H9 (cell line): Measurements from ENCODE around the gene RILPL2. TPM values are rescaled to one million over a fixed set of nuclear protein-coding genes. Genes with fewer than 3 reads are reported as not detected.

ENCODE experiments used
- DNase-seq: peaks from one replicate; pipeline ENCODE4 v3.0.0-alpha.2; 2017
- H2AFZ ChIP-seq: one replicate; pipeline ENCODE4 v1.6.1; 2013; ENCODE audit warnings: mild to moderate bottlenecking, low read length, control low read depth, moderate library complexity
- H2AK5ac ChIP-seq: 2 replicates; pipeline ENCODE4 v1.6.1; 2013; ENCODE audit warnings: low read length, control low read depth, mixed read lengths; ENCODE audit not compliant: insufficient read length
- H2BK120ac ChIP-seq: one replicate; pipeline ENCODE4 v1.6.1; 2013; ENCODE audit warnings: low read depth, mild to moderate bottlenecking, low read length, control low read depth, inconsistent platforms; ENCODE audit not compliant: poor library complexity, severe bottlenecking
- H2BK12ac ChIP-seq: 2 replicates; pipeline ENCODE4 v1.6.1; 2013; ENCODE audit warnings: low read length, control low read depth, mixed read lengths, low read depth; ENCODE audit not compliant: insufficient read length
- H2BK15ac ChIP-seq: 2 replicates; pipeline ENCODE4 v1.6.1; 2013; ENCODE audit warnings: low read depth, low read length, control low read depth
- H2BK20ac ChIP-seq: one replicate; pipeline ENCODE4 v1.6.1; 2013; ENCODE audit warnings: low read depth, mild to moderate bottlenecking, low read length, control low read depth, inconsistent platforms; ENCODE audit not compliant: poor library complexity, severe bottlenecking
- H2BK5ac ChIP-seq: 2 replicates; pipeline ENCODE4 v1.6.1; 2013; ENCODE audit warnings: low read length, control low read depth, mixed read lengths; ENCODE audit not compliant: insufficient read length
- H3K14ac ChIP-seq: 2 replicates; pipeline ENCODE4 v1.6.1; 2013; ENCODE audit warnings: low read length, control low read depth; ENCODE audit not compliant: insufficient read depth
- H3K18ac ChIP-seq: 2 replicates; pipeline ENCODE4 v1.6.1; 2013; ENCODE audit warnings: low read depth, mild to moderate bottlenecking, mixed read lengths, low read length, control low read depth; ENCODE audit not compliant: insufficient read length
- H3K23ac ChIP-seq: 2 replicates; pipeline ENCODE4 v1.6.1; 2013; ENCODE audit warnings: low read length, control low read depth, mixed read lengths, low read depth; ENCODE audit not compliant: insufficient read length
- H3K23me2 ChIP-seq: 2 replicates; pipeline ENCODE4 v1.6.1; 2013; ENCODE audit warnings: low read depth, mild to moderate bottlenecking, mixed read lengths, low read length, control low read depth; ENCODE audit not compliant: insufficient read length, poor library complexity, severe bottlenecking
- H3K27ac ChIP-seq: 2 replicates; pipeline ENCODE4 v1.5.1; 2013; ENCODE audit warnings: low read length, control low read depth, mixed read lengths, low read depth; ENCODE audit not compliant: insufficient read length
- H3K27me3 ChIP-seq: 2 replicates; pipeline ENCODE4 v1.6.1; 2013; ENCODE audit warnings: low read length, control low read depth, inconsistent platforms; ENCODE audit not compliant: insufficient read depth
- H3K4ac ChIP-seq: 2 replicates; pipeline ENCODE4 v1.6.1; 2013; ENCODE audit warnings: low read depth, mild to moderate bottlenecking, control low read depth, inconsistent platforms, low read length, moderate library complexity
- H3K4me1 ChIP-seq: 2 replicates; pipeline ENCODE4 v1.6.1; 2013; ENCODE audit warnings: low read length, control low read depth, inconsistent platforms; ENCODE audit not compliant: insufficient read depth
- H3K4me2 ChIP-seq: 2 replicates; pipeline ENCODE4 v1.6.1; 2013; ENCODE audit warnings: low read length, control low read depth, mixed read lengths; ENCODE audit not compliant: insufficient read length, insufficient read depth
- H3K56ac ChIP-seq: 2 replicates; pipeline ENCODE4 v1.6.1; 2013; ENCODE audit warnings: low read depth, mild to moderate bottlenecking, mixed read lengths, low read length, control low read depth; ENCODE audit not compliant: insufficient read length
- H3K79me1 ChIP-seq: 2 replicates; pipeline ENCODE4 v1.6.1; 2013; ENCODE audit warnings: low read depth, mild to moderate bottlenecking, moderate library complexity, low read length, control low read depth, inconsistent platforms; ENCODE audit not compliant: insufficient read depth, poor library complexity, severe bottlenecking
- H3K79me2 ChIP-seq: 2 replicates; pipeline ENCODE4 v1.6.1; 2013; ENCODE audit warnings: low read length, control low read depth, inconsistent platforms; ENCODE audit not compliant: insufficient read depth
- H3K9ac ChIP-seq: 2 replicates; pipeline ENCODE4 v1.6.1; 2013; ENCODE audit warnings: low read length, control low read depth, mixed read lengths; ENCODE audit not compliant: insufficient read length; ENCODE audit errors: extremely low read depth
- H3K9me3 ChIP-seq: one replicate; pipeline ENCODE4 v1.6.1; 2013; ENCODE audit warnings: low read depth, low read length, inconsistent platforms; ENCODE audit not compliant: control insufficient read depth
- H3T11ph ChIP-seq: one replicate; pipeline ENCODE4 v1.6.1; 2013; ENCODE audit warnings: mild to moderate bottlenecking, low read length, control low read depth, inconsistent platforms
- H4K20me1 ChIP-seq: one replicate; pipeline ENCODE4 v1.6.1; 2013; ENCODE audit not compliant: control insufficient read depth, insufficient read length, insufficient read depth
- H4K5ac ChIP-seq: 2 replicates; pipeline ENCODE4 v1.6.1; 2013; ENCODE audit warnings: low read depth, mild to moderate bottlenecking, mixed read lengths, low read length, control low read depth; ENCODE audit not compliant: insufficient read length
- H4K8ac ChIP-seq: replicated peaks from 2 replicates; pipeline ENCODE4 v1.6.1; 2013; ENCODE audit warnings: low read length, control low read depth, mixed read lengths, low read depth; ENCODE audit not compliant: insufficient read length
- H4K91ac ChIP-seq: 2 replicates; pipeline ENCODE4 v1.6.1; 2013; ENCODE audit warnings: low read depth, mild to moderate bottlenecking, moderate library complexity, mixed read lengths, low read length, control low read depth; ENCODE audit not compliant: insufficient read length
- H3K27ac Mint-ChIP-seq, 3 experiments: 2 replicates in 2 of 3; 3 replicates in 1 of 3; pipeline ENCODE4 v1.8.0; 2020 to 2021; ENCODE audit warnings: mixed read lengths in 3 of 3, mild to moderate bottlenecking in 1 of 3, moderate library complexity in 1 of 3
- H3K27me3 Mint-ChIP-seq: 2 replicates; pipeline ENCODE4 v1.8.0; 2021; ENCODE audit warnings: low read depth, mild to moderate bottlenecking, moderate library complexity, mixed read lengths
- H3K36me3 Mint-ChIP-seq, 3 experiments: 2 replicates in 2 of 3; 3 replicates in 1 of 3; pipeline ENCODE4 v1.8.0; 2020 to 2021; ENCODE audit warnings: low read depth in 3 of 3, mixed read lengths in 3 of 3; ENCODE audit not compliant: insufficient read depth in 1 of 3
- H3K4me1 Mint-ChIP-seq, 2 experiments: 2 replicates each; pipeline ENCODE4 v1.8.0; 2020; ENCODE audit warnings: mixed read lengths in 2 of 2
- H3K4me3 Mint-ChIP-seq, 2 experiments: 2 replicates in 1 of 2; 3 replicates in 1 of 2; pipeline ENCODE4 v1.8.0; 2020 to 2021; ENCODE audit warnings: mild to moderate bottlenecking in 2 of 2, mixed read lengths in 2 of 2, moderate library complexity in 1 of 2
- H3K9me3 Mint-ChIP-seq, 2 experiments: 2 replicates in 1 of 2; 3 replicates in 1 of 2; pipeline ENCODE4 v1.8.0; 2020; ENCODE audit warnings: mild to moderate bottlenecking in 2 of 2, mixed read lengths in 2 of 2, moderate library complexity in 1 of 2
- WGBS: extraction: QIAGEN DNeasy Blood & Tissue Kit; methylation state at CpG from one replicate; pipeline ENCODE4 v1.1.7; 2013; ENCODE audit warnings: missing lambda C conversion rate, low lambda C conversion rate, mixed read lengths; ENCODE audit not compliant: insufficient read length; ENCODE audit errors: extremely low coverage; 5-methylcytosine and 5-hydroxymethylcytosine counted together
- total RNA-seq: library from RNA; stranded (reverse); gene quantifications from 2 replicates; pipeline ENCODE4 v1.2.1, GENCODE V29; 2021
- TF ChIP-seq, protein P1 (sequence below): fragments of 200-600 bp; sonication (generic); conservative IDR thresholded peaks from 3 replicates; pipeline ENCODE4 v1.8.0; 2021; ENCODE audit warnings: antibody characterized with exemption, mild to moderate bottlenecking

Gene RILPL2
- total RNA-seq, 1 experiment from 2014 or later: 1.4 TPM

GRCh38 chr12:123388177-123388950 is 48.1 kb downstream of the RILPL2 start:
- Histone ChIP-seq H2BK5ac (no peak overlapping the region), H4K5ac (no peak overlapping the region), H3K79me1 (no peaks in the 10 kb centered on the region), H3K23ac (no peak overlapping the region), H2BK120ac (no peak overlapping the region), H3K27me3 (no peaks in the 10 kb centered on the region; the same call in 1 of the 2 replicates), H3K27ac (no peak overlapping the region), H3K79me2 (no peaks in the 10 kb centered on the region), H3K4ac (no peak overlapping the region), H3K9ac (no peak overlapping the region), H3K14ac (no peak overlapping the region), H2BK15ac (no peak overlapping the region), H2BK12ac (no peak overlapping the region), H3K9me3 (no peaks in the 10 kb centered on the region), H4K8ac (no peak overlapping the region), H3K18ac (no peak overlapping the region), H4K20me1 (no peaks in the 10 kb centered on the region), H2BK20ac (no peak overlapping the region), H4K91ac (no peak overlapping the region), H3K56ac (no peak overlapping the region), H2AK5ac (no peak overlapping the region), H3K4me1 (peaks cover 3% of the 10 kb centered on the region; the same call in 1 of the 2 replicates), H3K4me2 (peak overlapping the region; percentile 48), H3K23me2 (peaks cover 11% of the 10 kb centered on the region), H2AFZ (no peak overlapping the region), H3T11ph (no peak overlapping the region)
- H3K27me3 Mint-ChIP-seq: peaks cover 61% of the 10 kb centered on the region
- H3K4me1 Mint-ChIP-seq: peaks cover 14 to 15% of the 10 kb centered on the region in 2 experiments
- WGBS: no CpG with 5 or more reads among the region's 52 CpGs
- H3K27ac Mint-ChIP-seq: no peak overlapping the region
- H3K36me3 Mint-ChIP-seq: peaks cover 7 to 30% (median 22%) of the 10 kb centered on the region in 3 experiments
- DNase-seq: peak; percentile 81
- TF ChIP-seq, protein P1, sequence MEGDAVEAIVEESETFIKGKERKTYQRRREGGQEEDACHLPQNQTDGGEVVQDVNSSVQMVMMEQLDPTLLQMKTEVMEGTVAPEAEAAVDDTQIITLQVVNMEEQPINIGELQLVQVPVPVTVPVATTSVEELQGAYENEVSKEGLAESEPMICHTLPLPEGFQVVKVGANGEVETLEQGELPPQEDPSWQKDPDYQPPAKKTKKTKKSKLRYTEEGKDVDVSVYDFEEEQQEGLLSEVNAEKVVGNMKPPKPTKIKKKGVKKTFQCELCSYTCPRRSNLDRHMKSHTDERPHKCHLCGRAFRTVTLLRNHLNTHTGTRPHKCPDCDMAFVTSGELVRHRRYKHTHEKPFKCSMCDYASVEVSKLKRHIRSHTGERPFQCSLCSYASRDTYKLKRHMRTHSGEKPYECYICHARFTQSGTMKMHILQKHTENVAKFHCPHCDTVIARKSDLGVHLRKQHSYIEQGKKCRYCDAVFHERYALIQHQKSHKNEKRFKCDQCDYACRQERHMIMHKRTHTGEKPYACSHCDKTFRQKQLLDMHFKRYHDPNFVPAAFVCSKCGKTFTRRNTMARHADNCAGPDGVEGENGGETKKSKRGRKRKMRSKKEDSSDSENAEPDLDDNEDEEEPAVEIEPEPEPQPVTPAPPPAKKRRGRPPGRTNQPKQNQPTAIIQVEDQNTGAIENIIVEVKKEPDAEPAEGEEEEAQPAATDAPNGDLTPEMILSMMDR: peak; percentile 13; the same call in 1 of the 3 replicates
- peak overlapping the region; percentile 62 to 81 for H3K4me3 Mint-ChIP-seq
- no peaks in the 10 kb centered on the region; a peak in 1 of 5 replicates for H3K9me3 Mint-ChIP-seq
